H1 (cell line): ENCODE measurements around the gene ABL1. TPM values are rescaled to one million over a fixed set of nuclear protein-coding genes. Genes with fewer than 3 reads are reported as not detected.

Experiments
- CTCF ChIA-PET: fragments of 300-600 bp; sonication (Branson Sonifier 250); formaldehyde crosslinking; loops from one replicate; lab custom pipeline; 2021; ENCODE audit not compliant: partially characterized antibody; lab: Charles Lee
- POLR2A ChIA-PET: fragments of 300-600 bp; sonication (Branson Sonifier 250); formaldehyde crosslinking; loops from one replicate; lab custom pipeline; 2021; ENCODE audit warnings: inconsistent platforms; ENCODE audit not compliant: partially characterized antibody; lab: Charles Lee
- DNase-seq, 2 experiments: peaks; one replicate each; pipeline versions ENCODE4 v3.0.0 to v3.0.0-alpha.2; 2010 to 2022; ENCODE audit warnings: low spot score in 2 of 2, low read depth in 1 of 2, mixed read lengths in 1 of 2
- FAIRE-seq: peaks from 2 replicates; lab custom pipeline; 2011; peaks lifted over from hg19 to GRCh38; lab: Jason Lieb, UNC
- H2AFZ ChIP-seq: 2 replicates; pipeline ENCODE4 v1.8.1; 2012; ENCODE audit warnings: low read length, inconsistent platforms
- H2AK5ac ChIP-seq: 2 replicates; pipeline ENCODE4 v1.6.1; 2013; ENCODE audit warnings: low read depth, low read length
- H2BK120ac ChIP-seq: replicated peaks from 2 replicates; pipeline ENCODE3; 2013; ENCODE audit warnings: low read depth, low read length, inconsistent platforms
- H2BK12ac ChIP-seq: 2 replicates; pipeline ENCODE4 v1.6.1; 2013; ENCODE audit warnings: low read depth, low read length
- H2BK15ac ChIP-seq: 2 replicates; pipeline ENCODE4 v1.6.1; 2013; ENCODE audit warnings: low read length
- H2BK20ac ChIP-seq: 2 replicates; pipeline ENCODE4 v1.6.1; 2013; ENCODE audit warnings: low read length
- H2BK5ac ChIP-seq: 2 replicates; pipeline ENCODE4 v1.6.1; 2013; ENCODE audit warnings: low read depth, low read length
- H3K14ac ChIP-seq: 2 replicates; pipeline ENCODE4 v1.6.1; 2013; ENCODE audit warnings: inconsistent platforms; ENCODE audit not compliant: insufficient read length
- H3K18ac ChIP-seq: 2 replicates; pipeline ENCODE4 v1.6.1; 2013; ENCODE audit warnings: low read length; ENCODE audit errors: extremely low read depth
- H3K23ac ChIP-seq: 2 replicates; pipeline ENCODE4 v1.6.1; 2013; ENCODE audit warnings: inconsistent platforms; ENCODE audit not compliant: insufficient read length
- H3K23me2 ChIP-seq: 2 replicates; pipeline ENCODE4 v1.6.1; 2013; ENCODE audit warnings: low read depth, low read length
- H3K27ac ChIP-seq: 2 replicates; pipeline ENCODE4 v1.6.1; 2011; ENCODE audit warnings: low read depth, low read length, inconsistent platforms
- H3K27me3 ChIP-seq, 4 experiments: replicated peaks in 1 of 4; 1 replicate in 1 of 4; 2 replicates in 3 of 4; pipeline versions ENCODE4 v1.6.1 to v1.8.1; 2011 to 2013; ENCODE audit warnings: low read length in 3 of 4, mild to moderate bottlenecking in 3 of 4, inconsistent platforms in 2 of 4, mixed read lengths in 2 of 4, moderate library complexity in 1 of 4; ENCODE audit not compliant: control insufficient read depth in 3 of 4, insufficient read depth in 3 of 4; ENCODE audit errors: extremely low read depth in 1 of 4
- H3K36me3 ChIP-seq, 4 experiments: 2 replicates each; pipeline versions ENCODE4 v1.6.1 to v1.8.1; 2011 to 2013; ENCODE audit warnings: mild to moderate bottlenecking in 4 of 4, low read length in 3 of 4, moderate library complexity in 2 of 4, control low read depth in 1 of 4, inconsistent platforms in 1 of 4; ENCODE audit not compliant: insufficient read depth in 4 of 4, control insufficient read depth in 2 of 4
- H3K4ac ChIP-seq: replicated peaks from 2 replicates; pipeline ENCODE3; 2013; ENCODE audit warnings: low read length, low read depth, mixed read lengths, inconsistent platforms; ENCODE audit not compliant: insufficient read length
- H3K4me1 ChIP-seq, 4 experiments: replicated peaks in 1 of 4; 1 replicate in 1 of 4; 2 replicates in 3 of 4; pipeline versions ENCODE4 v1.6.1 to v1.8.1; 2011 to 2013; ENCODE audit warnings: low read length in 3 of 4, inconsistent platforms in 2 of 4, mixed read lengths in 1 of 4; ENCODE audit not compliant: insufficient read depth in 4 of 4, control insufficient read depth in 3 of 4
- H3K4me2 ChIP-seq, 2 experiments: 2 replicates each; pipeline versions ENCODE4 v1.6.1 to v1.8.1; 2011 to 2013; ENCODE audit warnings: low read depth in 2 of 2, low read length in 2 of 2, control low read depth in 1 of 2, inconsistent platforms in 1 of 2, mild to moderate bottlenecking in 1 of 2; ENCODE audit not compliant: insufficient read depth in 1 of 2
- H3K4me3 ChIP-seq, 4 experiments: fragments of 200-600, 300-600 bp in 1 of 4; sonication (generic), shearing (Covaris generic), sonication (Bioruptor Twin) in 1 of 4; 2 replicates each; pipeline versions ENCODE4 v1.5.1 to v1.8.1; 2011 to 2016; ENCODE audit warnings: low read length in 4 of 4, low read depth in 3 of 4, control low read depth in 2 of 4, inconsistent platforms in 2 of 4, mild to moderate bottlenecking in 2 of 4, mixed read lengths in 1 of 4, moderate library complexity in 1 of 4; ENCODE audit not compliant: insufficient read depth in 2 of 4; ENCODE audit errors: extremely low read depth in 1 of 4
- H3K56ac ChIP-seq: replicated peaks from 2 replicates; pipeline ENCODE3; 2013; ENCODE audit warnings: low read depth, mild to moderate bottlenecking, mixed read lengths, low read length, inconsistent platforms; ENCODE audit not compliant: insufficient read length
- H3K79me1 ChIP-seq: 2 replicates; pipeline ENCODE4 v1.6.1; 2013; ENCODE audit warnings: low read depth, low read length, control low read depth
- H3K79me2 ChIP-seq, 2 experiments: 2 replicates each; pipeline versions ENCODE4 v1.6.1 to v1.8.1; 2012 to 2013; ENCODE audit warnings: low read length in 2 of 2, mild to moderate bottlenecking in 2 of 2, inconsistent platforms in 1 of 2; ENCODE audit not compliant: insufficient read depth in 2 of 2, control insufficient read depth in 1 of 2
- H3K9ac ChIP-seq, 4 experiments: replicated peaks in 1 of 4; 1 replicate in 1 of 4; 2 replicates in 3 of 4; pipeline versions ENCODE4 v1.6.1 to v1.8.1; 2011 to 2013; ENCODE audit warnings: low read depth in 3 of 4, low read length in 3 of 4, control low read depth in 2 of 4, mild to moderate bottlenecking in 2 of 4, moderate library complexity in 2 of 4, inconsistent platforms in 1 of 4; ENCODE audit errors: extremely low read depth in 1 of 4
- H3K9me3 ChIP-seq, 2 experiments: 2 replicates each; pipeline versions ENCODE4 v1.6.1 to v1.8.1; 2012 to 2013; ENCODE audit warnings: mild to moderate bottlenecking in 2 of 2, moderate library complexity in 2 of 2, control low read depth in 1 of 2, inconsistent platforms in 1 of 2, low read depth in 1 of 2, low read length in 1 of 2, mixed read lengths in 1 of 2; ENCODE audit not compliant: insufficient read depth in 2 of 2
- H4K20me1 ChIP-seq, 2 experiments: replicated peaks in 1 of 2; 2 replicates each; pipeline versions ENCODE3 to v1.8.1; 2011 to 2013; ENCODE audit warnings: inconsistent platforms in 2 of 2, low read length in 2 of 2, mild to moderate bottlenecking in 1 of 2; ENCODE audit not compliant: insufficient read depth in 2 of 2, control insufficient read depth in 1 of 2
- H4K5ac ChIP-seq: 2 replicates; pipeline ENCODE4 v1.6.1; 2013; ENCODE audit warnings: low read length, low read depth, mixed read lengths, inconsistent platforms; ENCODE audit not compliant: insufficient read length
- H4K8ac ChIP-seq: 2 replicates; pipeline ENCODE4 v1.8.0; 2013; ENCODE audit warnings: mild to moderate bottlenecking, moderate library complexity, low read length, inconsistent platforms; ENCODE audit not compliant: insufficient read depth; ENCODE audit errors: extremely low read depth
- H4K91ac ChIP-seq: replicated peaks from 2 replicates; pipeline ENCODE3; 2013; ENCODE audit warnings: low read length, mixed read lengths, inconsistent platforms; ENCODE audit not compliant: insufficient read length
- EGR1 ChIP-seq: IDR thresholded peaks from 2 replicates; pipeline ENCODE4 v1.6.1; 2011; ENCODE audit warnings: low read depth, low read length, borderline replicate concordance
- GABPA ChIP-seq: IDR thresholded peaks from 2 replicates; pipeline ENCODE4 v1.6.1; 2011; ENCODE audit warnings: mild to moderate bottlenecking, low read length, moderate library complexity, borderline replicate concordance; ENCODE audit not compliant: insufficient read depth
- WGBS, 2 experiments: shearing (Covaris generic) in 1 of 2; methylation state at CpG; one replicate each; pipeline versions ENCODE4 v1.1.6 to v1.1.7; 2013 to 2015; ENCODE audit warnings: low lambda C conversion rate in 2 of 2, mixed read lengths in 2 of 2, inconsistent platforms in 1 of 2, low coverage in 1 of 2, missing lambda C conversion rate in 1 of 2; ENCODE audit not compliant: insufficient replicate concordance in 2 of 2, insufficient coverage in 1 of 2, insufficient read length in 1 of 2; ENCODE audit errors: extremely low coverage in 1 of 2, missing lambda C conversion rate in 1 of 2; 5-methylcytosine and 5-hydroxymethylcytosine counted together
- polyA plus RNA-seq, 7 experiments: library from polyadenylated mRNA; depleted of rRNA in 3 of 7; stranded (reverse) in 5 of 7; unstranded in 2 of 7; fragments of >200 nt in 5 of 7; fragments of 200-250 nt in 2 of 7; gene quantifications; 1 replicate in 5 of 7; 2 replicates in 1 of 7; 4 replicates in 1 of 7; pipeline versions ENCODE4 v1.2.1 to v1.2.3, GENCODE V29; 2011 to 2013; ENCODE audit warnings: missing spikeins in 2 of 7, mixed read lengths in 2 of 7
- total RNA-seq: library from RNA; stranded (reverse); fragmentation: NEBNext Ultra II Directional; extraction: Animal tissue kit (Norgen Biotek cat#: 25700); gene quantifications from 2 replicates; pipeline ENCODE4 v1.2.1, GENCODE V29; 2021

Gene ABL1
- total and polyA plus RNA-seq, 2 of the 8 experiments (the other 6 are each of a cell fraction or from before 2014, with no cell fraction given), result 35.3 to 104 TPM

GRCh38 chr9:130820135-130820738 is 14.8 kb upstream of the ABL1 start:
- Histone ChIP-seq H4K20me1 (no peaks in the 10 kb centered on the region), H4K8ac (peak overlapping the region; percentile 48; the same call in 1 of the 2 replicates), H3K23me2 (peaks cover 3% of the 10 kb centered on the region; the same call in 1 of the 2 replicates), H3K23ac (no peak overlapping the region), H2BK20ac (no peak overlapping the region), H2AK5ac (no peak overlapping the region), H3K27ac (no peak overlapping the region), H3K4me1 (peaks cover 10 to 19% (median 15%) of the 10 kb centered on the region in 4 experiments), H2BK15ac (peak overlapping the region; percentile 35; the same call in 1 of the 2 replicates), H3K18ac (no peak overlapping the region), H3K9me3 (no peaks in the 10 kb centered on the region), H4K5ac (no peak overlapping the region), H3K79me1 (peaks cover 5% of the 10 kb centered on the region; the same call in 1 of the 2 replicates), H3K36me3 (no peaks in the 10 kb centered on the region; a peak in 1 of 8 replicates), H2BK5ac (peak overlapping the region; percentile 40; the same call in 1 of the 2 replicates), H3K4ac (no peak overlapping the region), H2AFZ (no peak overlapping the region), H2BK120ac (no peak overlapping the region), H4K91ac (peak overlapping the region; percentile 35), H3K14ac (no peak overlapping the region), H3K27me3 (no peaks in the 10 kb centered on the region), H3K9ac (no peak overlapping the region), H3K4me2 (no peak overlapping the region; a peak in 1 of 4 replicates), H3K4me3 (no peak overlapping the region), H3K56ac (no peak overlapping the region), H3K79me2 (peaks cover 0 to 31% of the 10 kb centered on the region in 2 experiments; a peak in 3 of 4 replicates), H2BK12ac (no peak overlapping the region)
- 87% methylated on average over 5 of the region's 5 CpGs; no CpG with 5 or more reads in 1 of the 2 experiments for WGBS, 2 experiments
- no peak for TF ChIP-seq EGR1
- no peak for TF ChIP-seq GABPA
- no peak for FAIRE-seq
- ChIA-PET CTCF (interaction anchor here (0.6 to 1.0 kb wide), 2 partner anchors 19 to 24 kb away, joined by 3 read pairs; no protein-coding TSS in a partner anchor), POLR2A (interaction anchor here (1.8 kb wide), 1 partner anchor 15 kb away, joined by 4 read pairs; no protein-coding TSS in a partner anchor)
- DNase-seq, result no peak
